IPS DF 4.7 (cell line): ENCODE results near the gene B3GALT4.
"Not testable (repeated sequence)": the region's sequence is repeated elsewhere in the genome, so short reads cannot be mapped to it uniquely, and the experiment has no call there.

Source experiments
- DNase-seq: peaks from one replicate; pipeline ENCODE4 v3.0.0-alpha.2; 2013; ENCODE audit warnings: low spot score; ENCODE audit errors: extremely low read depth

B3GALT4 gene, protein sequence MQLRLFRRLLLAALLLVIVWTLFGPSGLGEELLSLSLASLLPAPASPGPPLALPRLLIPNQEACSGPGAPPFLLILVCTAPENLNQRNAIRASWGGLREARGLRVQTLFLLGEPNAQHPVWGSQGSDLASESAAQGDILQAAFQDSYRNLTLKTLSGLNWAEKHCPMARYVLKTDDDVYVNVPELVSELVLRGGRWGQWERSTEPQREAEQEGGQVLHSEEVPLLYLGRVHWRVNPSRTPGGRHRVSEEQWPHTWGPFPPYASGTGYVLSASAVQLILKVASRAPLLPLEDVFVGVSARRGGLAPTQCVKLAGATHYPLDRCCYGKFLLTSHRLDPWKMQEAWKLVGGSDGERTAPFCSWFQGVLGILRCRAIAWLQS

DNA sequence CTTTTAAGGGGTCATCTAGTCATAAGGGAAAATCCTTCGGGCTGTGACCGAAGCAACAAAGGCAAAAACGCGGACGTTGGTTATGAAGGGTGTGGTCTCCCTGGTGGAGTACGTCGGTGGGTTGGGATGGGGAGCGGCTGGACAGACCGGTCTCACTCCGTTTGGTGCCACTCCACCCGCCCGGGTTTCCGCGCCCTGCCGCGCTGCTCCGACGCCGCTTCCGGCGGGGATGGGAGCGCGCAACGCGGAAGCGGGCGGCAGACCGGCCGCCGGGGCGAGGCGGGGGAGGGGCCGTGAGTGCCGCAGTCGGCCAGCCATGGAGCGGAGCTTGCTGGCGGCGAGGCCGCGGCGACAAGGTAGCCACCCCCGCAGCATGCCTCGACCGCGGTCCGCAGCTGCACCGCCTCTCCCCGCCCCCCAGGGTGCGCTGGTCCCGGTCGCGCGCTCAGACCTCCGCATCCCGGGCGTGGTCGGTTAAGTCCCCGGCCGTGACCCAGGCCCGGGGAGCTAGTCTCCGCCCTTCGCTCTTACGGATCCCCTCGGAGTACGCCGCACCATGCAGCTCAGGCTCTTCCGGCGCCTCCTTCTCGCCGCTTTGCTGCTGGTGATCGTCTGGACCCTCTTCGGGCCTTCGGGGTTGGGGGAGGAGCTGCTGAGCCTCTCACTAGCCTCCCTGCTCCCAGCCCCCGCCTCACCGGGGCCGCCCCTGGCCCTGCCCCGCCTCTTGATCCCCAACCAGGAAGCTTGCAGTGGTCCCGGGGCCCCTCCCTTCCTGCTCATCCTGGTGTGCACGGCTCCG is at the start of gene B3GALT4:
Gene B3GALT4, plus strand, starts transcription at position 260 of the 799 bp plus-strand sequence. Its CDS starts 297 bp downstream, at position 557.
- no peak for DNase-seq

DNA sequence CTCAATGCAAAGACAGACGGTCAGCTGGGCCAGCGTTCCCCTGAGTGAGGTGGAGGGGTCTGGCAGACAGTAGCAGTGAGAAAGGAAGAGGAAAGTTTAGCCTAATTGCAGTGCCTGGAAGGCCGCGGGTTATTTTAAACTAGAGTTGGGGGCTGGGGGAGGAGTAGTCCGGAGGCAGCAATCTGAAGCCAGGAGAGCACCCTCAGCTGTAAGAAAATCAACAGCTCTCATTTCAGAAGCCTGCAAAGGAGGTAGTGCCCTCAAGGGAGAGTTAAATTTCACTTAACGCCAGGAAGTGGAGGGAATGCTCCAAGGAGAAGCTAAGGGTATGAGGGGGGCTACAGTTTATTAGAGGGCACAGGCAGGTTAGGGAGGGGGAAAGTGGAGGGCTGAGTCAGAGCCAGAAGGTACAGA is 41.7 kb upstream of the B3GALT4 start:
- DNase-seq, result no peak

DNA sequence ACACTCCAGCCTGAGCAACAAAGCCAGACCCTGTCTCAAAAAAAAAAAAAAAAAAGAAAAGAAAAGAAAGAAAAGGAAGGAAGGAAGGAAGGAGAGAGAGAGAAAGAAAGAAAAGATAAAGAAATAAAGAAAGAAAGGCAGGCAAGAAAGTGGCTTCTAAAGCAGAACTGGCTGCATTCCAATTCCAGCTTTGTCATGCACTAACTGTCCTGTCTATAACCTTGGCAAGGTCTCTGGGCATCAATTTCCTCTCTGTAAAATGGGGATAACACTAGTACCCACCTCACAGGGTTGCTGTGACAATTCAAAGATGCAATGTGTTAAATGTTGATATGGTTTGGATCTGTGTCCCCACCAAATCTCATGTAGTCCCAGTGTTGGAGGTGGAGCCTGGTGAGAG is 40.6 kb upstream of the B3GALT4 start:
- no peak for DNase-seq

DNA sequence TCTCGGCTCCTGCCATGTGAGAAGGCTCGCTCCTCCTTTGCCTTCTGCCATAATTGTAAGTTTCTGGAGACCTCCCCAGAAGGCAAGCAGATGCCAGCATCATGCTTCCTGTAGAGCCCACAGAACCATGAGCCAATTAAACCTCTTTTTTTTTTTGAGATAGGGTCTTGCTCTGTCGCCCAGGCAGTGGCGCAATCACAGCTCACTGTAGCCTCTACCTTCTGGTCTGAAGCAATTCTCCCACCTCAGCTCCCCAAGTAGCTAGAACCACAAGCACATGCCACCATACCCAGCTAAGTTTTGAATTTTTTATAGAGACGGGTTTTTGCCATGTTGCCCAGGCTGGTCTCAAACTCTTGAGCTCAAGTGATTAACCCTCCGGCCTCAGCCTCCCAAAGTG is 40.1 kb upstream of the B3GALT4 start:
- DNase-seq, result no peak

DNA sequence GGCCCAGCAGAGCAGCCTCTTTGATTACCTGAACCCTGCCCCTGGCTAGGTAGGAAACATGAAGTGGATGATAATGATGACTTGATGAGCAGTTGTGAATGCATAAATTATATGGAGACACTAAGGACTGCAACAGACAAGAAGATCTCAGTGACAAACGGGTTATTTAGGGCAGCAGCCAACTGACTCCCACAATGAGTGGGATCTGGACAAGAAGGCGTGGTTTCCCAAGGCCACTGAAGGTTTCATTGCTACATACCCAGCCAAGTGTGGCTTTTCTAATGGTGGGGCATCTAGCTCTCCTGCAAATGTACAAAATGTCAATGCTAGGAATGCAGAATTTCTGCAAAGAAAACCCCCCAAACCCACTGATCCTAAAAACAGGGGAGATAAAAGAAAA is 39.2 kb upstream of the B3GALT4 start:
- no peak for DNase-seq

DNA sequence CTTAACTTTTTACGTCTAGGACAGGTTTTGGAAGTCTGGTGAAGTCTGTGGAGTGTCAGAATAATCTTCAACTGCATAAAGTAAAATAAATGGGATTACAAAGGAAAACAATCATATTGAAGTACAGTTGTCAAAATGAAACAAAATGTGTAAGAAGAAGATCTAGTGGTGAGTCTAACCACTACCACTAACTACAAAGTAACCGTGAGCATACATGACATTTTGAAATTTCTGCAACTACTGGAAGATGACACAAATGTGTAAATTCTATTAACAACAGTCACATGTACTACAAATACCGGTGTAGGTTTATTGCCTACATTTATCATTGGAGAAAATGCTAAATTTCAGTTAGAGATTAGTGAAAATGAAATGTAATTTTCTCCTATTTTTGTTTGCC is 35.0 kb upstream of the B3GALT4 start:
- no peak for DNase-seq

DNA sequence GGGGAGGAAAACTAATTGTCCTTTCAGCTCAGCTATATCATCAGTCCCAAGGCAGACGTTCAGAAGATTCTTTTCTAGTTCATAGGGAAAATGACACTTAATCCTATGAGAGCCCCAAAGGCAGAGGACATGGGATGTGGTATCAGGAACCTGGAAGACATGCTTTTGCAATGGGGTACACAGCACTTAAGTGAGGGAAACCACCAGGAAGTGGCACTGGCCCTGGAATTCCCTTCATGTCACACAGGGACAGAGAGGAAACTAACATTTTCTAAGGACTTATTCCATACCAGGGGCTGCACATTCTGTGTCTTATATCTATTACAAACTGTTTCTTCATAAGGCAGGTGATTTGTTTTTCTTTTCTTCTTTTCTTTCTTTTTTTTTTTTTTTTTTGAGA is 33.4 kb upstream of the B3GALT4 start:
- DNase-seq, result no peak

DNA sequence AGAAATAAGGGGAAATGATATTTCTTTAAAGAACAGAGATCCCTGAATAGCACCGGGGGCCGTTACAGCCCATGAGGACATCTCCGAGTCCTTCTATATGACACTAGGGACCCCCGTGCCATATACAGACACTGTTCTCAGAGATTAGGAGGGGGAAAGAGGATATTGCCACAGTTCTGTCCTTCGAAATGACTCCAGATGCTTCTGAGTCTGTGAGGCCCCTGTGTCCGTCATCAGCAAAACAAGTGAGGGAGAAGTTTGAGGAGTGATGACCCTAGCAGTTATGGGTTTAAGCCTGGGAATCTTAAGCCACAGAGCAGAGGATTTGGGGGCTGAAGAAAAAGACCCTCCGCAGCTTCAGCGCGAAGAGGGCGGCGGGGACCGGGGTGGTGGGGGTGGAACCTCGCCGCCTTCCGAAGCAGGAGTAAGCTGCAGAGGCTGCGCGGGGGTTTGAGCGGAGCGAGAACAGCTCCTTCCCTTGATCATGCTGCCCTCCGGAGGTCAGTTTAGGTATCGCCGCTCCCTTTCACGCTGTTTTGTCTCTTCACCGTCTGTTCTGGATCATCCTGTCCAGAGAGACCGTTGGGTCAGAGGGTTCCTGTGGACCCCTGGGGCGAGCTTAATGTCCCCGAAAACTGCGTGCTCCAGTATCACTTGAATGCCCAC is 28.8 kb upstream of the B3GALT4 start:
- DNase-seq, result peak; percentile 64

DNA sequence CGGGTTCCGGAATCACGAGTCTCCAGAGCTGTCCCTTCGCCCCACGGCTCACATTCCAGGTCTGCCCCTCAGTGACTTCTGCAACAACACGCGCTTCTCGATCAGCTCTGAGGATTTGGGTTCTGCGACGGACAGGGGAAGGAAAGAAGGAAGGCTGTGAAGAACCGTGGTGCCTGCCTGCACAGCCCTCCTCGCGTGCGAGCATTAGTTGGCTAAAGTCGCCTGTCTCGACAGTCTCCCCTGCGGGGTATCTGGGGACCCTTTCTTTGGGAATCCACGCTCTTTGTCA is 28.3 kb upstream of the B3GALT4 start:
- no peak for DNase-seq

DNA sequence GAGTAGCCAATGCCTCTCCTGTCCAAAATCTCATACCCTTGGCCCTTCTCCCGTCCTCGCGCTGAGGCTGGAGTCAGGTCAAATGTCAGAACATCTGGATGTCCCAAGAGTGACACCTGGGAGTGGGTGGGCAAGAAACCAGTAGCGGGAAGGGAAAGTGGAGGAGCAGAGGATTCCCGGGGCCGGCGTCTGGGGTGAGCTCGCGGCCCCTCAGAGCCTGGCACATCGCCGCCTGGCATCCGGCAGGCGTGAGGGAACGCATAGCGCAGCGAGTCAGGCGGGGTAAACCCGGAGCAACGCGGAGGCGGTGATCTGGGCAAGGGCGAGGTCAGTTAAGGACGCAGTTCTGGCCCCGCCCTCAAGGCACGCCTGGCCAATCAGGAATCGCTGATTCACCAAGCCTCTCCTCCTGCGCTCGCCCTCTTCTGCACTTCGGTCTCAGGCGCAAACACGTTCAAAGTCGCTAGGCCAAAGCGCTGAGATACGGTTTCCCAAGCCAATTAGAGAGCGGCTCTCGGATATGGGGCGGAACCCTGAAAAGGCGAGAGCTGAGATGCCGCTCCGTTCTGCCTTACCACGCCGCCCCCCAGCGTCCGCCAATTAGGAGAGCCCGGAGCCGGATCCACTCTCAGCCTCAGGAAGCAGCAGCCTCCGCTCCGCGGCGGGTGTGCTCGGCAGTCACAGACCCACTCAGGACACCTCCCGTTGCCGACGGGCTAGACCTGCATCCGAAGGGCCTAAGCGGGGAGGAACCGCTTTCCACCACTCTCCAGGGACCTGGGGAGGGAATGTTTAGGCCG is 27.8 kb upstream of the B3GALT4 start:
- peak; percentile 98 for DNase-seq

DNA sequence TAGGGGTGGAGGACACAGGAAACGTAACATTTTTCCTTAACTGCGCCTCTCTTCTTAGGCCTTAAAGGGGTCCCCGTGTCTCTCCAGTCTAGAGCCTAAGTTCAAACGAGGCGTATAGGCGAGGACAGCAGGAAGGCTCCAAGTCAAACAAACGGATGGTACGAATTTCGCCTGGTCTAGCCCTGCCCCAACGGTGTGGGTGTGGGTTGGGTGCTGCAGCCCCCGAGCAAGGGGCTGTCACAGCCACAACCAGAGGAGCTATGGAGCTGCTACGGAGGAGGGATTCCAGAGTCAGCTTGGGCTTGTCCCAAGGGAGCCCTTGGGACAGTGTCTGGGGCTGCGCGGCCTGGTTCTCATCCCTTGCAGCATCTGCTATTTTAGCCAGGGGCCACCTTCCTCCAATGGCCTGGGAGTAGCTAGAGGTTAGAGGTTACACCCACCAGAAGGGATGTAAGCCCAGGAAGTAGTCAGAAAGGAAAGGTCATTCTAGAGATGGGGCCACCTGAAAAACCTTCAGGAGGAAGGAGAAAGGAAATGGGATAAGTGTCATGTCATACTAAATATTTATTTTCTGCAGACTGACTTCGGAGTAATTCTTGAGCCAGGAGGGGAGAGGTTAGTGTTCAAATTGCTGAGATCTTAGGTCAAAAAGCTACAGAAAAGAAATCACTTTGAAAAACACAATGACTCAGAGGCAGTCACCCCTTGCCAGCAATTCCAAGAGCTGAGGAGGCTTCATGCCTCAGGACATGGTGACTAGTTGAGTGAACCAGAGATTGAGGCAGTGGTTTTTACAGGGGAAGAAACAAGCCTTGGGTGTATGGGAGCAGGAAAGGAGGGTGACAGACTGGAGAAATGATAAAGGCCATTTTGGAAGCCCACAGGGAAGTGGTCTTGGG is 26.9 kb upstream of the B3GALT4 start:
- DNase-seq, result no peak

DNA sequence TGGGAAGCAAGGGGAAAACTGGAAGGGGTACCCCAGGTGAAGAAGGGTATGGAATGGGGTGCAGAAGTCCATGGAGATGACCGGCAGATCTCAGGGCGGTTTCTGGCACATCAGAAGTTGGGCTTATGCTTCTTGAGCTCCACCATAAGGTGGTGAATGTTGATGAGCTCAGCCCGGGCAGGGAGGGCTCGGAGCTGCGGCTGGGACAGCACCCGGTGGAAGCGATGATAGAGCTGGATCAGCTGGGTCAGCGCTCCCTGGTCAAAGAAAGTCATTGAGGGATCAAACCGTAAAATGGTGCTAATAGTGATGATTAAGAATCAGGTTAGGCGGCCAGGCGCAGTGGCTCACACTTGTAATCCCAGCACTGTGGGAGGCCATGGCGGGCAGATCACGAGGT is 26.2 kb upstream of the B3GALT4 start:
- DNase-seq, result no peak

DNA sequence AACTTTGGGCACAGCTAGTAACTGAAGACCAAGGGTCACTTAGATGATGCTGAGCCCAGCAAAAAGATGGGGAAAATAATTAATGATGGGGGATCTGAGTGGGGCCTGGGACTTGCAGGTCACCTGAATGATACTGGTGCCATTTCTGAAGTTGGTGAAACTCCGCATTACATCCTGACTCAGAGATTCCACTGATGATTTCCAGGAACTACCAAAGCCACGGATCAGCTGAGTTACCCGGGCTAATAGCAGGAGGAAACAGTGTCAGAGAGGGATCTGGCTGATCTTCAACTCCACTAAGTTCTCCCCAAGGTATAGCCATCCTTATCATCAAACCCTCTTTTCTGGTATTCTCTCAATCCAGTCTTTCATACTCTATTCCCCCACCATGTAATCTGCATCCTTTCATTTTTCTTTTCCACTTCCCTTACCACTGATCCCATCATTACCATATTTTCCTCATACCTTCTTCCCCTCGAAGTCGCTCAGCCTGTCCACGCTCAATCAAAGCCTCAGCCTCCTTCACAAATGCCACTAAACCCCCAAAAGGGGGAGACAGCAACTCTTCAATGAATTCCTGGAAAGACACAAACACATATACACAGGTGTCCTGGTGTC is 25.4 kb upstream of the B3GALT4 start:
- no peak for DNase-seq

DNA sequence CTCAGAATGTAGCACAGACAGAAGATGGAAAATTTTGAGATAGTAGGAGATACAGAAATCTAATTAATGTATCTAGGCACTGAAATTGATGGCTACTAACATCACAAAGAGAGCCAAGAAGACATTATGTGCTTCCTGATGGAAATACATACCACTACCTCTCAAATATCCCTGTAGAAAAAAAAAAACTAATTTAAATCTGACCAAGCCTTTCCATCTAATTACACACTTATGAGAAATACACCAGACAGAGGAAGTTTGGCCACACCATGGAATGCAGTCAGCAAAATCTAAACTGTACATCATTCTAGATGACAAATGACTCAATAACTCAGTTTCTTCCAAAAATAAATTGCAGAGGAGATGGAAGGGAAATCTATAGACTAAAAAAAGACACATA is 24.2 kb upstream of the B3GALT4 start:
- no peak for DNase-seq

DNA sequence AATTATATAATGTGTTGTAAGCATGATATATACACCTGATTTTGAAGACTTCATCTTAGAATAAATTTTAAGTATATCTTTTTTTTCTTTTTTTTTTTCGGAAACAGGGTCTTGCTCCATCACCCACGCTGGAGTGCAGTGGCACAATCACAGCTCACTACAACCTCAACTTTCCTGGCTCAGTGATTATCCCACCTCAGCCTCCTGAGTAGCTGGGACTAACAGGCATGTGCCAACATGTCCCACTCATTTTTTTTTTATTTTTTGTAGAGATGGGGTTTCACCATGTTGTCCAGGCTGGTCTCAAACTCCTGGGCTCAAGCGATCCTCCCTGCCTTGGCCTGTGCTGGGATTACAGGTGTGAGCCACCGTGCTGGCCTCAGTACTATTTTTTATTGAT is 22.3 kb upstream of the B3GALT4 start:
- DNase-seq, result no peak

DNA sequence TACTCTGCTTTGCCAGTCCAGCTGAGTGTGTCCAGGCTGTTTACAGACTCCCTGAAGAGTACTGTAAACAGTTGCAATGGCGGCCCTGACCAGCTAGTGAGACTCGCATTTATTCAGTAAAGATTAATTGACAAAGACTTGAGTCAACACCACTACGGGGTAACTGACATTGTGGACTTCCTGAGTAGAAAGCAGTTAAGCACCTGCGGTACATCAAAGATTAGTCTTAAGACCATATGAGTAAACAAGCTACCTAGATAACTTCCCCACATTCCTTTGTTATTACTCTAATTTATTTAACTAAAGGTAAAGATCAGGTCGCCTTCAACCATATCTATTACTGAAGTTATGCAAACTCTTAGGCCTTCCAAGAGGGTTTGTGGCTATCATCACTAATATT is 17.9 kb upstream of the B3GALT4 start:
- DNase-seq, result no peak

DNA sequence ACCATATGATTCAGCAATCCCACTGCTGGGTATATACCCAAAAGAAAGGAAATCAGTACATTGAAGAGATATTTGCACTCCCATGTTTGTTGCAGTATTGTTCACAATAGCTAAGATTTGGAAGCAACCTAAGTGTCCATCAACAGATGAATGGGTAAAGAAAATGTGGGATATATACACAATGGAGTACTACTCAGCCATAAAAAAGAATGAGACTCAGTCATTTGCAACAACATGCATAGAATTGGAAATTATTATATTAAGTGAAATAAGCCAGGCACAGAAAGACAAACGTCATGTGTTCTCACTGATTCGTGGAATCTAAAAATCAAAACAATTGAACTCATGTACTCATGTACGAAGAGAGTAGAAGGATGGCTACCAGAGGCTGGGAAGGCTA is 14.4 kb upstream of the B3GALT4 start:
- not testable (repeated sequence) for DNase-seq

DNA sequence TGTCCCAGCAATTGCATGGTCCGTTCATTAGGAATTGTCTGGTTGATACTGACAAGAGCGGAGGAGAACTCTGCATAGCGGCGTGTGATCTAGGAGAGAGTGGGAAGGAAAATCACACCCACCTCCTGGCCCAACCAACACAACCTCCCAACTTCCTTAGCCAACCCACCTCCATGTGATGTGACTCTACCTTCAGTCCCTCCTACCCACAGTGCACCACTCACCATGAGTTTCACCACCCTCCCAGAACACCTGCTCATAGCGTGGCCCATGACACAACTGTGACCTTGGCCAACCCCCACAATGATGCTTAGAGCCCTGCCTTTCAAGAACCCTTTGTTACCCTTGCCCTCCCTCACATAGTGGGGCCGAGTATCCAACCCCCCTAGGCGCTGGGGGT is 12.9 kb upstream of the B3GALT4 start:
- no peak for DNase-seq

DNA sequence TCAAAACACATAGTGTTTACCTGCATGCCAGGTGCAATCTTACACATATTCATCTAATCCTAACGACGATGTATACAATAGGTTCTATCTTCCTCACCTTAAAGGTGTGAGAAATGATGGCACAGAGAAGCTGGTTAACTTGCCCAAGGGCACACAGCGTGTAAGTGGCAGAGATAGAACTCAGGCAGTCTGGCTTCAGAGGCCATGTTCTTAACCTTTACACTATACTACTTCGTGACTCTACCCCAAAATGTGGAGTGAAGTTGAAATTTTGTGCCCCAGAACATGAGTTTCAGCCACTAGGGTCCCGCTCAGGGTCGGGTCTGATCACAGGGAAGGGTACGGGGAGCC is 5.8 kb upstream of the B3GALT4 start:
- DNase-seq, result no peak
